Kidney tubule cell (primary cell): Measurements from ENCODE around the gene CHST5.
A peak's percentile ranks its signal among the peaks of the same experiment; 100 is the strongest.
"Not testable (repeated sequence)": the region's sequence is repeated elsewhere in the genome, so short reads cannot be mapped to it uniquely, and the experiment has no call there.

Experiments
- DNase-seq: peaks from one replicate; pipeline ENCODE4 v3.0.0-alpha.2; 2018; ENCODE audit warnings: low spot score

Gene CHST5

DNA sequence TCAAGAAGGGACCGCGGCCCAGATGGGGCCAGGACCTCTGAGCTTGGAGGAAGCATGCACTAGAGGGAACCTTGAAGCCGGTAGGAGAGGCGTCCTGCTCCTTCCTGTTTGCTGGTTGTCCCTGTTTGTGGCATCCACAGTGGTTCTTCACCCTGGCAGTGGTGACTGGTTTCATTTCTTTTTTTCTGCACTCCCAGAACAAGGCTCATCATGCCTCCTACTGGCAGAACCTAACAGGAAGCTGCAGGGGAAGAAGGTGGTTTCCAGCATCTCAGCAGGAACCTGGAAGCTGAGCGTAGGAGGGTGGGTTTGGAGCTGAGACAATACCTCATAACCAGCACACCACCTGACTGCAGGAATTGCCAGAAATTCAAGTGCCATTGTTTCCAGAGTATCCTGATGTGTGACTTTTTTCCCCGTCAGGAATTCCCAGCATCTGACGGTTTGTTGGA, 14.3 kb upstream of the CHST5 start:
- DNase-seq = peak; percentile 71

DNA sequence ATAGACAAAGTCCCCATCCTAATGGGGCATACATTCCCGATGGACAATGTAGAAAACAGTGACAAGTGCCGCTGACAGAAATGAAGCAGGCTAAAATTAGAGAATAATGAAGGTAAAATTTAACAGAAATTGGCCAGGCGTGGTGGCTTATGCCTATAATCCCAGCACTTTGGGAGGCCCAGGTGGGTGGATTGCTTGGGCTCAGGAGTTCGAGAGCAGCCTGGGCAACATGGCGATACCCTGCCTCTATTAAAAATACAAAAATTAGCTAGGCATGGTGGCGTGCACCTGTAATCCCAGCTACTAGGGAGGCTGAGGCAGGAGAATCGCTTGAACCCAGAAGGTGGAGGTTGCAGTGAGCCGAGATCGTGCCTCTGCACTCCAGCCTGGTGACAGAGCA, 12.5 kb upstream of the CHST5 start:
- not testable (repeated sequence) for DNase-seq

DNA sequence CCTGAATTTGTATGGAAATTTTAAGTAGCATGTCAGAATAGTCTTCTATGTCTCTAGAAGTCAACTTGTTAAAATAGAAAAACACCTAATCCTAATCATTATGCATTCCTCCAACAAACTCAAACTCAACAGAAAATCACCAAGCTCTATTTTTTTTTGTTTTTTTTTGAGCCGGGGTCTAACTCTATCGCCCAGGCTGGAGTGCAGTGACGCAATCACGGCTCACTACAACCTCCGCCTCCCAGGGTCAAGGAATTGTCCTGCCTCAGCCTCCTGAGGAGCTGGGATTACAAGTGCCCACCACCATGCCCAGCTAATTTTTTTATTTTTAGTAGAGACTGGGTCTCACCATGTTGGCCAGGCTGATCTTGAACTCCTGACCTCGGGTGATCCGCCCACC, 10.4 kb upstream of the CHST5 start:
- DNase-seq = no peak

DNA sequence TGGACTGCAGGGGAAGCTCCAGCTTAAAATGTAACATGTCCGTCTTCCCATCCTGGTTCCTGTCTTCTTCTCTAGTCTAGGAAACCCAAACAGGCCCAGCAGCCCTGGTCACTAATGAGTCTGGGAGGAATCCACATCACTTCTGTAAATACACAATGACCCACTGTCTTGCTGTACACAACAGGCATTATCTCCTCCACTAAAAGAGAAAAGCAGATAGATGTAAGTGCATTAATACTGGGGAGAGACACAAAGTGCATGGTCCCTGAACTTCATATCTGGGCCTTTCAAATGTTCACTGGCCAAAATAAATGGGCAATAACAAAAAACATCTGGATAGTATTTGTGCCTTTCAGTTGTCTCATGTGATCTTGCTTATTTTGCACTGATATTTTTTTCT, 10.0 kb upstream of the CHST5 start:
- not testable (repeated sequence) for DNase-seq

DNA sequence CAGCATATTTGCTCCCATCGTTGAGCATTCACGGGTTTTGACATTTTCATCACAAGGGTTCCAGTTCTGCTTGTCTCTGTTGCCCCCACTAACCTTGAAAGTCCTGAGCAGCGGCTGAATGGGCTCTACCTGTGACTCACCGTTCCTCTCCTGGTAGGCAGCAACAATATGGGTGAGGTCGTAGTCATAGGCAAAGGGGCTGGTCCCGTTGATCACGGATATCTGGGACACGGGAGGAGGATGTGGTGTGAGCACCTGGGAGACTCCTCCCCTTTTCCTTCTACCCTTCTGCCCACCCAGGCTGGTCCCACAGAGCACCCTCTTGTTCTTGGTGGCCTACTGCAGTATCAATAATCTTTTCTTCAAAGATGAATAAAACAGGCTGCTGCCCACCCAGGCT, 6.6 kb upstream of the CHST5 start:
- DNase-seq = not testable (repeated sequence)

DNA sequence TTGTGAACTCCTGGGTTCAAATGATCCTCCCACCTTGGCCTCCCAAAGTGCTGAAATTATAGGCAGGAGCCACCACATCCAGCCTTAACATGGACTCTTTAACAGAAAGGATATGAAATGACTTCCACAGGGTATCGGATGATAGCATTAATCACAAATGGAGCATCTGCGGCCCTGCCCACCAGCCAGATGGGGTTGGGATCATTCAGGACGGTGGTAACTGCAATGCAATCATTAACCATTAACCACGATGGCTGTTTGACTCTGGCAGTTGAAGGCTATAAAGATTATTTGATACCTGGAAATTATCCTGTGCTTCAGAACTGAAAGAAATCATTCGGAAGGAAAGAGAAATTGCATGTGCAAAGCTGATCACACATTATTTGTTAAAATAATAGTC, 5.3 kb upstream of the CHST5 start:
- no peak for DNase-seq

DNA sequence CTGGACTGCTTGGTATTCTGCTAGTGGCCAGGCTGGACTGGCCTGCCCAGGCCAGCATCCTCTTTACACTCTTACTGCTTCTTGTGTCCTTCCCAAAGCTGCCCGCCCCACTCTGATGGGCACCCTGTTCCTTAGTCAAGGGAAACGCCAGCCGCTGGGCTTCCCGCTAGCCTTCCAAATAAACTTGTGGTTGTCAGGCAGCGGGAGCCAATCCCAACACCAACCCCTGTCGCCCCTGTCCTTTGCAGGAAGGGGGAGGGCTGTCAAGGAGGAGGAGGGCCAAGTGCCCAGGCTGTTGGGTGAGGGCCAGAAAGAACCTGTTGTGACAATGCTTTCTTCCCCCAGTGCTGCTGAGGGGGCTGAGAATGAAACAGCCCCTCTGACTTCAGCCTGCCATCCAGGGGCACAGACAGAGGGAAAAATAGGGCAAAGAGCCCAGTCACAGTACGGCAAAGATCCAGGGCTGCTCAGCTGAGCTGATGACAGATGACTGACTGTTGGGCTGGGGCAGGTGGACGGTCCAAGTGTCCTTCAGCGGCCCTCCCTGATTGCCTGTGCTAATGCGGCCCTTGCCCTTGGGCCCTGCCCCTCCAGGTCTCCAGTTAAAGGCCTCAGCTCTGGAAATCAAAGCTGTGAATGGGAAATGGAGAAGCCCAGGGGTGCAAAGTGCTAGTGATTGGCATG, 3.1 kb upstream of the CHST5 start:
- DNase-seq = not testable (repeated sequence)

DNA sequence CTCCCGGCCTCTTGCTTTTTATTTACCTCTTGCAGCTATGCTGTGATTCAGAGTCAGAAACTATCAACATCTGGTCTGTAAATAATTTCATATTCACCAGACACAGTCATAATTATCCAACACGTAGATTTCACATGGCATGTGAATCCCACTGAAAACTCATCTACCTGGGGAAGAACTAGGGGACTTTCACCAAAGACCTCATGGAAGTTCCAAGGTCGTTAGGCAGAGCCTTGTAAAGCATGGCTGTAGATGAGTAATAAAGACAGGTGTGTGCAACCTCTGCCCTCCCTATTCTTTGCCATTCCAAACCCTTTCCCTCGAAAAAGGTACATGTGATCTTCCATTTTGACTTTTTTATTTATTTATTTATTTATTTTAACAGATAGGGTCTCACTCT, 1.9 kb upstream of the CHST5 start:
- DNase-seq = no peak

DNA sequence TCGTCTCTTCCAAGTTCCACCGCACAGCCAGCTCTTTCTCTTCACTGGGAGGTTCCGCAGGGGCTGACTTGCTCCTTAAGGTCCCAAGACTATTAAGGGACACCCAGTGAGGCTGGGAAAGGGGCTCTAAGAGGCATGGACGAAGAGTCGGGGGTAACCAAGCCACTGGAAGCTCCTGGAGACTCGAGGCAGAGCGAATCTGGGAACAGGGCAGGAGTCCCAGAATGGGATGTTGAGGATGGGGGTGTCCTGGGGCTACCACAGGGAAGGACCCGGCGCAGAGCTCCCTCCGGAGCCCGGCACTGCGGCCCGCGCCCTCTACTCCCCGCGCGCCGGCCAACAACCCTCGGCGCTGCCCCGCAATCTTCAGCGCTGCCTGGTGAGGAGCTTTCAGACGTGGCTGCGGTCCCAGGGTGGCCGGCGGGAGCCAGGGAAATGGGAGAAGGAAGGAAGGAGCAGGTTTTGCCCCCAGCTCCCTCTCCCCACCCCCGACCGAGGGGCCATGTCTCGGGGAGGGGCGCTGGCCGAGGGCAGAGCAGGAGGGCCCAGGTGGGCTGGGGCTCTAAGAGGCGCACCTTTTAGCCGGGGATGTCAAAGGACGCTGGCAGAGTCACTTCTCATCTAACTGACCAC, 581 bp downstream of the CHST5 start:
- DNase-seq = no peak

DNA sequence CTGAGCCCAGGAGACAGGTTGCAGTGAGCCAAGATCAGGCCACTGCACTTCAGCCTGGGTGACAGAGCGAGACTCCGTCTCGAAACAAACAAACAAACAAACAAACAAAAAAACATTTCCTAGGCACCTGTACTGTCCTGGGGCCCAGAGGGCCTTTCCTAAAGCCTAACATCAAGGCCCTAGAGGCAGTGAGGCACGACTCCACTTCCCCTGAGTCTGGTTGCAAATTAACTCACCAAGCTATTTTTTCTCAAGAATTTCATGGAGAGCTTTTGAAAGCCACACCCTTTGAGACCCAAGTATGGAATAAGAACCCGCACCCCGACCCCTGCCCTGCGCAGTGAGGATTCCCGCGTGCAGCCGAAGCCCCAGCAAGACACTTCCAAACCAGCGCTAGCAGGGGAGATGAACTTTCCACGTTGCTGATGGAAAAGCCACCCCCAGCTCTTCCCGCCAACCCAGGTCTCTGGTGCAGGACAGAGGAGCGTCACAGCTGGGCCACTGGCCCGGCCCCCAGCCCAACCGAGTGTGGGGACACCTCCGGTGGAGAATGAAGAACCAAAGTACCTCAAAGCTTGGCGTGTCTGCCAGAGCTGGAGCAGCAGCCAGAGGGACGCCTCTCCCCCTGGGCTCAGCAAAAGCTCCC, 1.2 kb downstream of the CHST5 start:
- DNase-seq = peak; percentile 16

DNA sequence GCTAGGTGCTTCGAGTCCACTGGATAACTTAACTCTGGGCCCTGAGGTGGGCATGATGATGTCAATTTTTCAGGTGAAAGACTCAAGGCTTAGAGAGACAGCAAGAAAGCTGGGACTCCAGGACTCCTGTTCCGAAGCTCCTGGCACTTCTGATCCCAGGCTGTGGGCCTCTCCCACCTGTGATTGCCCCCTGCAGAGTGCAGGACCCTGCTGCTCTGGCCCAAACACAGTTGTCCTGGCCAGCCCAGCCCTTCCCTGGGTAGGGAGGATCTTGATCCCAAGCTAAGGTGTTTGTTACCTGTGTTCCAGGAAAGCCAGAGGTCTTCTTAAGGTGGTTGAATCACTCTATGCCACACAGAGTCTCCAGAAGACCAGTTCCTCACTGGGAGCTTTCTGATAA, 3.1 kb downstream of the CHST5 start:
- DNase-seq = no peak

DNA sequence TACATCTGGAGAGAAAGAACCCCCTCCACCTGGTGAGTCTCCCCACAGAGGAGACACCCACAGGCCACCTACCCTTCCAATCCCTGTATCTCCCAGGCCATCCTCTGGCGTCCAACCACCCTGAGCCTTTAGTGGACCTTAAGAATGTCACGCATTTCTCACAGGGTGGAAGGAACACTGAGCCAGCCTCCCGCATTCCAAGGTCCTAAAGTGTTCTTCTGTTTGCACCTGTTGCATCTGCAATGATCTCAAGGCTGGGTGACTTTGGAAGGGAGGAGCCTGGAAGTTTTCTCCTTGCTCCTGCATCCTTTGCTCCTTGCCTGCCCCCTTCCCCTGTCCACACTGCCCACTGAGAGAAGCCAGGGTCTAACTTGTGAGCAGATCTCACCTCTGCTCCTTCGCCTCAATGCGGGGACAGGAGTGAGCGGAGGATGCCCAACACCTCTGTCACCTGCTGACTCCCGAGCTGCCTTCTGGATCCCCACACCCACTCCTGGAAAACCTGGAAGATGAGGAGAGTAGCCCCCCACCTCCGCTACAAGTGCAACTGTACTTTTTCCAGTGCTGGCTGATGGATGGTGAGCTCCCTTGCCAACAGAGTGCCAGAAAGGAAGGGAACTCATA, 3.7 kb downstream of the CHST5 start:
- no peak for DNase-seq

DNA sequence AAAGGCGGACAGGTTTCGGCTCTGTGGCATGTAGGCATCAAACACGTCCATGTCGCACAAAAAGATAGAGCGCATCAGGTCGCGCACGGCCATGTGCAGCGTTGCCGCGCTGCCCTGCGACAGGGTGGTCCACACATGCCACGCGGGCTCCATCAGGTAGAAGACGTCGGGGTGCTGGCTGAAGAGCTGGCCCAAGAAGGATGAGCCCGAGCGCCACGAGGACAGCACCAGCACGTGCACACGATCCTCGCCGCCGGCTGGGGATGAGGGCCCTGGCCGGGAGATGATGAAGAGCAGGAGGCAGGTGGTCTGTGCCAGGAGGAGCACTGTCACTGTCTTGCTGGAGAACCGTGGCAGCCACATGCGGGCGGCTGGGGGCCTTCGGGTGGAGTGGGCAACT, 5.9 kb downstream of the CHST5 start:
- no peak for DNase-seq

DNA sequence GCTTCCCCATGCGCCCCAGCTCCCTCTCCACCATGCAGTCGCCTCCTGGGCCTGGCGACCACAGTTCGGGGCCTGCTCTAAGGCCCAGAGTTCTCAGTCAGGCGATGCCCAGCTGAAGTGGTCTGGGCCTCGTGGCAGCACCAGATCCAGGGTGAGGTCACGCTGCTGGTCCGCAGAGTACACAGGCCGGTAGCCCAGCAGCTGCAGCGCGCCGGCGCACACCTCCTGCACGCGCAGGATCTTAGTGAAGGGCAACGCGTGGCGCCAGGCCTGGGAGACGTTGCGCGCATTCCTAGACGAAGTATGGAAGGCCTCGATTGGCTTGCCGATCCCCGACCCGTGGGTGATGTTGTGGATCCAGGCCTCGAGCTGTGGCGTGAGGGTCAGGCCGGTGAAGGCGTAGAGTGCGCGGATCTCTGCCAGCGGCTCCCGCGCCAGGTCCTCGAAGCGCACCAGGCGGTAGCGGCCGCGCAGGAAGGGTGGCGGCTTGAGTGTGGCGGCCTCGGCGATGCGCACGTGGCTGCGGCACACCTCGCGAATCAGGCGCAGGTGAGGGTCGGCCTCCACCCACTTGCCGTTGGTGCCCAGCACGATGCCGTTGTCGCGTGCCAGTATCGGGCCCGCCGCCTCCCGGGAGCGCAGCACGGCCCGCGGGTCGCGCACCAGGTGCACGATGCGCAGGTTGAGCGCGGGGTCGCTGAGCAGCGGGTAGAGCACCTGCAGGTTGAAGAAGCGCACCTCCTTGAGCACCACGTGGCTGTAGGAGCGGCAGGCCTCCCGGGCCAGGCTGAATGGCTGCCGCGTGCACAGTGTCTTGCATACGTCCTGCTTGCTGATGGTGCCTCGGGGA, 6.6 kb downstream of the CHST5 start:
- DNase-seq = no peak

DNA sequence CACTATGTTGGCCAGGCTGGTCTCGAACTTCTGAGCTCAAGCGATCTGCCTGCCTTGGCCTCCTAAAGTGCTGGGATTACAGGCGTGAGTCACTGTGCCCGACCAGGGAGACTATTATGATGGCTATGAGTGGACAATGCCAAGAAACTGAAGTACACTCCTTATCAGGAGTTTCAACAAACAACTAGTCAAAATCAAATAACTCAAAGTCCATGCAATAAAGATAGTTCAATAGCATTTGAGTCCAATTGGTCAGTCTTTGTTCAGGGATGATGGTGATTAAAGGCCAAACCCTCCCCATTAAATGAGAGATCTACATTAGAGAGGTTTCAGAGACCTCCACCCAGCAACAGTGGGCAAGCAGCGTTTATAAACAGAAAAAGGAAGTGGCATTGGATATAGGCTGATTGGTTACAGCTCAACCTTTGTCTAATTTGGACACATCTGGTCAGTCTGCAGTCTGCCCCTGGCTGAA, 8.0 kb downstream of the CHST5 start:
- DNase-seq = no peak

DNA sequence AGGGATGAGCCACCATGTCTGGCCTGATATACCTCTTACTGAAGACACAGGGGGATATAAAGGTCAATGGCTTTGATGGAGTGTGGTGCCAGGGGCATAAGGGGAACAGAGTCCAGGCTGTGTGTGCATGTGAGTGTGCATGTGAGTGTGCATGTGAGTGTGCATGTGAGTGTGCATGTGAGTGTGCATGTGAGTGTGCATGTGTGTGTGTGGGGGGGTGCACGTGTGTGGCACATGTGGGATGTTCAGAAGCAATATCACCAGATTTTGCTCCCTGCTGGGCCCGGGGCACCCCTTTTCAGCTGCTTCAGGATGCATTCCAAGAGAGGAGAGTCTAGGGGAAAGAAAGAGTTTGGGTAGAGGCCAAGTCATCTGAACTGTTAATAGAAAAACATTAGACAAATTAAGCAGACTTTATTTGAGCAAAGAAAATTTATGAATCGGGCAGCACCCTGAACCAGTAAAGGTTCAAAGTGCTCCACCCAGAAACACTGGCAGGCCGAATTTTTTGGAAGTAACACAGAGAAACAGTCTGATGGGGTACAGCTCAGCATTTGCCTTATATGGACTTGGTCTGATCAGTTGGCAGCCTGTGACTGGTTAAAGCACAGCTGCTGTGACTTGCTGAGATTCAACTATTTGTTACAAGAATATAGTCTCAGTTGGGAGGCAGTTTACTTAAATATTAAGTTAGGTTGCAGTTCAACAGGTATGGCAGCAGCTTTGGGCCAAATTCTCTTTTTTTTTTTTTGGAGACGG, 9.7 kb downstream of the CHST5 start:
- DNase-seq = no peak

DNA sequence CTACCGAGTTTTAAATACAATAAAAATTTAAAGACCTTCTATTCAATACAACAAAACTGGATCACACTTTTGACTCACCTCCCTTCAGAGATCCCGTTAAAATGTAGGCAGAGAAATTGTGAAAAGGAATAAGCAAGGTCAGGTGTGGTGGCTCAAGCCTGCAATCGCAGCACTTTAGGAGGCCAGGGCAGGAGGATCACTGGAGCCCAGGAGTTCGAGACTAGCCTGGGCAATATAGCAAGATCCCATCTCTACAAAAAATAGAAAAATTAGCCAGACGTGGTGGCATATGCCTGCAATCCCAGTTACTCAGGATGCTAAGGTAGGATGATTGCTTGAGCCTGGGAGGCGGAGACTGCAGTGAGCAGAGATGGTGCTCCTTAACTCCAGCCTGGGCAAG, 16.7 kb downstream of the CHST5 start:
- no peak for DNase-seq

DNA sequence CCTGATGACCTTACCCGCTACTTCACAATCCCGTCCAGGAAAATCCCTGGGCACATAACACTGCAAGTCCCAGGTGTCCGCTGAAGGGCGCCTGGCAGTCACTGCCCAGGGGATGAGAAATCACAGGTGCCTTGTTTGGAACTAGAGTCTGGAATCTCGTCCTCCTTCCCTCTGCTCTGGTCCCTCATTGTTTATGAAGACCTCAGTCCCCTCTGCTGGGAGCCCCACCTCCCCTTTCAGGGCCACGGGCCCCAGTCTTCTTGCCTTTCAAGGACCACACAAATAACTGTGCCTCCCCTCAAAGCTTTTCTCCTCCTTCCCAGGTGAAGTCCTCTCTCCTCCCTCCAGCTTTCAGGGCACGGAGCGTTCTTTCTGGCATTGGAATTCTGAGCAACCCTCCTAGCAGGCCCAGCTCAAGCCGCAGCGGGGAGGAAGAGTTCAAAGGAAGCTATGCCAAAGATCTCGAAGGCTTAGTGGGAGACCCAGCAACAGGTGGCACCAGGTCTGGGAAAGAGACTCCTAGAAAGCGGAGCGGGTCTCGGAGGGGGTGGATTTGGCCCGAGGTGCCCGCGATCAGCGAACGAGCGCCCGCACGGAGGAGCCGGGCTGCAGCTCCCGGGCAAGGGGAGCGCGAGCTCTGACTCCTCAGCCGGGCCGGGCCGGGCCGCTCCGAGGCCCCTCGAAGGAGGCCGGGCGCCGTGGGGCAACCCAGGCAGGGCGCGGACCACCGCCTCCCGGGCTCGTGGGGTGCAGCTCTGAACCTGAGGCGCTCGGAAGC, 19.5 kb downstream of the CHST5 start:
- peak; percentile 46 for DNase-seq

DNA sequence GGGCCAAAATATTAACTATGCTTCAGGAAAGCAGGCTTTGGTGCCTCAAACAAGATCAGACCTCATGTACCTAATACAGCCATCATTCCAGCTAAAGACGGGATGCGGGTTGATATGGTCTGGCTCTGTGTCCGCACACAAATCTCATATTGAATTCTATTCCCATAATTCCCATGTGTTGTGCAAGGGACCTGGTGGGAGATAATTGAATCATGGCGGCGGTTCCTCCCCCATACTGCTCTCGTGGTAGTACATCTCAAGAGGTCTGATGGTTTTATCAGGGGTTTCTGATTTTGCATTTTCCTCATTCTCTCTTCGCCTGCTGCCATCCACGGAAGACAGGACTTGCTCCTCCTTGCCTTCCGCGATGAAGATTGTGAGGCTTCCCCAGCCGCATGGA, 21.6 kb downstream of the CHST5 start:
- no peak for DNase-seq

DNA sequence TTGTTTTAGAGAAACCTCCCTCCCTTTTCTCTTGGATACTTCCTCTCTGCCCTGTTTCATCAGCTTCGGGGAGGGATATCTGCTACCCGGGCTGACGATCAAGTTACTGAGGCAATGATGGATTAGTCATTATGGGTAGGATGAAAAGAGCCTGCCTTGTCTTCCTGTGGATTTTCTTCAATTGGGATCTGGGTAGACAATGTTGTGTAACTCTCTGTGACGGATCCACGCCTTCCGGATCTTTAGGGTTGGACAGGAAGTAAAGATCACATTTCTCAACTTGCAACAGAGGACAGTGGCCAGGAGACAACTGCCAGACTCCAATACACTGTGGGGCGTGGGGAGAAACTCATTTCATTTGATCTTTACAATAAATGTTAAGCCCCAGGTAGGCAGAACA, 29.3 kb downstream of the CHST5 start:
- peak; percentile 75 for DNase-seq
